Epithelial cell of esophagus (primary cell): ENCODE data around the gene KNCN.
A peak's percentile ranks its signal among the peaks of the same experiment; 100 is the strongest.

Experiments used
- DNase-seq: peaks from one replicate; pipeline ENCODE4 v3.0.0; 2010; ENCODE audit warnings: low read depth
- H3K4me3 ChIP-seq: 2 replicates; pipeline ENCODE4 v1.5.1; 2011; ENCODE audit warnings: mild to moderate bottlenecking, low read length, control low read depth
- TF ChIP-seq, protein P1 (sequence below): IDR thresholded peaks from 2 replicates; pipeline ENCODE4 v1.5.1; 2011; ENCODE audit warnings: low read depth, mild to moderate bottlenecking, low read length, control low read depth, inconsistent platforms; ENCODE audit not compliant: insufficient read depth; ENCODE audit errors: missing control alignments

KNCN gene

GRCh38 chr1:46537651-46538050 is 13.8 kb downstream of the KNCN start:
- H3K4me3 ChIP-seq: no peak overlapping the region
- DNase-seq: no peak
- TF ChIP-seq, protein P1, sequence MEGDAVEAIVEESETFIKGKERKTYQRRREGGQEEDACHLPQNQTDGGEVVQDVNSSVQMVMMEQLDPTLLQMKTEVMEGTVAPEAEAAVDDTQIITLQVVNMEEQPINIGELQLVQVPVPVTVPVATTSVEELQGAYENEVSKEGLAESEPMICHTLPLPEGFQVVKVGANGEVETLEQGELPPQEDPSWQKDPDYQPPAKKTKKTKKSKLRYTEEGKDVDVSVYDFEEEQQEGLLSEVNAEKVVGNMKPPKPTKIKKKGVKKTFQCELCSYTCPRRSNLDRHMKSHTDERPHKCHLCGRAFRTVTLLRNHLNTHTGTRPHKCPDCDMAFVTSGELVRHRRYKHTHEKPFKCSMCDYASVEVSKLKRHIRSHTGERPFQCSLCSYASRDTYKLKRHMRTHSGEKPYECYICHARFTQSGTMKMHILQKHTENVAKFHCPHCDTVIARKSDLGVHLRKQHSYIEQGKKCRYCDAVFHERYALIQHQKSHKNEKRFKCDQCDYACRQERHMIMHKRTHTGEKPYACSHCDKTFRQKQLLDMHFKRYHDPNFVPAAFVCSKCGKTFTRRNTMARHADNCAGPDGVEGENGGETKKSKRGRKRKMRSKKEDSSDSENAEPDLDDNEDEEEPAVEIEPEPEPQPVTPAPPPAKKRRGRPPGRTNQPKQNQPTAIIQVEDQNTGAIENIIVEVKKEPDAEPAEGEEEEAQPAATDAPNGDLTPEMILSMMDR: no peak

DNA sequence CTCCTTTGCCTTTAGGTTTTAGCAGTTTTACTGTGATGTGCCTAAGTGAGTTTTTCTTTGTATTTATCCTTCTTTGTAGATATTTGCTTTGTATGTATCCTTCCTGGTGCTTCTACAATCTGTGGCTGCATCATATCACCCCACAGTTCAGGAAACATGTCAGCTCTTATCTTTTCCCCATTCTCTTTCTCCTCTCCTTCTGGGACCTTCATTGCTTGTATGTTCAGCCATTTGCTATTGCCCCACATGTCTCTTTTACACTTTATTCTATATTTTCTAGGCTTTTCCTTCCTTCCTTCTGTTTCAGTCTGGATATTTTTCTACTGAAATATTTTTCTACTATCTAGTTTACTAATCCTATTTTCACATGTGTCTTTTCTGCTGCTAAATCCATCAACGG is 14.9 kb downstream of the KNCN start:
- TF ChIP-seq, protein P1: no peak

DNA sequence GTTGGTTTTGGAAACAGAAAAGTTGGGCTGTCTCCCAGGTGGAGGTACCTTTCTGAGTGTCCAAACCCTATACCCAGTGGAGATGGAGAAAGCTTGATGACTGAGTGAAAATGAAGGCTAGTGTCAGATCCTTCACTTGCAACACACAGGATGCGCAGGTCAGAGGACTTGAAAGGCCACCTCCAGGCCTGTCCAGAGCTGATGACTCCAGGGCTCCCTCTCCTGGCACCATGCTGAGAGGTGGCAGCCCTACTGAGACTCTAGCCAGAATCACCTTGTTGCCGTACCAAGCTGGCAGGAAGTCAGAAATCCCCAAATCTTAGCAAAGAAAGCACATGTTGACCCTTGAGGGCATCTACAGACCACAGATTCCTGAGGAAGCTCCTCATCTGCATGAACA is 16.4 kb downstream of the KNCN start:
- DNase-seq: peak; percentile 55
- H3K4me3 ChIP-seq: no peak overlapping the region
- TF ChIP-seq, protein P1: peak; percentile 64

More for the DNA sequence above, 14.9 kb downstream of the KNCN start:
- no peak overlapping the region for H3K4me3 ChIP-seq
- no peak for DNase-seq

GRCh38 chr1:46533179-46533864 is 18.1 kb downstream of the KNCN start:
- TF ChIP-seq, protein P1: no peak
- peak; percentile 42 for DNase-seq
- H3K4me3 ChIP-seq: no peak overlapping the region

- TF ChIP-seq, protein P1: peak; percentile 44
- no peak overlapping the region for H3K4me3 ChIP-seq
- DNase-seq: peak; percentile 54
Observed at GRCh38 chr1:46532498-46533178, 18.8 kb downstream of the KNCN start.

GRCh38 chr1:46532095-46532494 is 19.4 kb downstream of the KNCN start:
- no peak for DNase-seq
- no peak overlapping the region for H3K4me3 ChIP-seq
- TF ChIP-seq, protein P1: no peak
